ENCODE measurements around the gene ANKRD52.

DNA sequence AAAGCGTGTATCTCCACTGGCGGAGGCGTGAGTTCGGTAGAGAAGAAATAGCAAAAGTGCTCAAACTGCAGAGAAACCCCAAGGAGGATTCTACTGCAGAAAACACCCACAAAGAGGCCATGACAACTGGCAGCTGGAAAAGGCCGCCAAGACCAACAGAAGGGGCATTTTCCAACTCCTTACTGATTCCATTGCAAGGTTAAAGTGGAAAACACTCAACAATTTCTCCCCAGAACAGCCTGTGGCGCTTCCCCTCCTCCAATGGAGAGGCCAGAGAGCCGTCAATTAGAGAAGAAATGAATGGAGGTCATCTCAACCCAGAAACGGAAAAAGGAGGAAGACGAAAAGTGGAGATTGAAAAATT, 618 bp upstream of the ANKRD52 start:
- TF ChIP-seq, protein P1, sequence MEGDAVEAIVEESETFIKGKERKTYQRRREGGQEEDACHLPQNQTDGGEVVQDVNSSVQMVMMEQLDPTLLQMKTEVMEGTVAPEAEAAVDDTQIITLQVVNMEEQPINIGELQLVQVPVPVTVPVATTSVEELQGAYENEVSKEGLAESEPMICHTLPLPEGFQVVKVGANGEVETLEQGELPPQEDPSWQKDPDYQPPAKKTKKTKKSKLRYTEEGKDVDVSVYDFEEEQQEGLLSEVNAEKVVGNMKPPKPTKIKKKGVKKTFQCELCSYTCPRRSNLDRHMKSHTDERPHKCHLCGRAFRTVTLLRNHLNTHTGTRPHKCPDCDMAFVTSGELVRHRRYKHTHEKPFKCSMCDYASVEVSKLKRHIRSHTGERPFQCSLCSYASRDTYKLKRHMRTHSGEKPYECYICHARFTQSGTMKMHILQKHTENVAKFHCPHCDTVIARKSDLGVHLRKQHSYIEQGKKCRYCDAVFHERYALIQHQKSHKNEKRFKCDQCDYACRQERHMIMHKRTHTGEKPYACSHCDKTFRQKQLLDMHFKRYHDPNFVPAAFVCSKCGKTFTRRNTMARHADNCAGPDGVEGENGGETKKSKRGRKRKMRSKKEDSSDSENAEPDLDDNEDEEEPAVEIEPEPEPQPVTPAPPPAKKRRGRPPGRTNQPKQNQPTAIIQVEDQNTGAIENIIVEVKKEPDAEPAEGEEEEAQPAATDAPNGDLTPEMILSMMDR (IDR thresholded peaks at IDR 0.05 in 4 of 5, conservative IDR thresholded peaks at IDR 0.05 in 1 of 5): no peak
- TF ChIP-seq POLR2A (IDR thresholded peaks at IDR 0.05): no peak

All from gastrocnemius medialis (tissue), 4 donors.